ENCODE measurements around the gene TBX19. TPM values are rescaled to one million over a fixed set of nuclear protein-coding genes. Genes with fewer than 3 reads are reported as not detected.

Gene TBX19
- total RNA-seq (1 to 10 TPM; 2.2 to 4.7 (median 4.2) TPM), polyA plus RNA-seq (1 to 10 TPM; 1.7 to 3.4 (median 2.7) TPM)
- long read RNA-seq, donor 1, partial matches to known transcripts, result 0 of 2 reads
- long read RNA-seq, donor 1, other reads (novel, unspliced or antisense), result 0 of 2 reads
- long read RNA-seq, donor 2, result 0 reads

DNA sequence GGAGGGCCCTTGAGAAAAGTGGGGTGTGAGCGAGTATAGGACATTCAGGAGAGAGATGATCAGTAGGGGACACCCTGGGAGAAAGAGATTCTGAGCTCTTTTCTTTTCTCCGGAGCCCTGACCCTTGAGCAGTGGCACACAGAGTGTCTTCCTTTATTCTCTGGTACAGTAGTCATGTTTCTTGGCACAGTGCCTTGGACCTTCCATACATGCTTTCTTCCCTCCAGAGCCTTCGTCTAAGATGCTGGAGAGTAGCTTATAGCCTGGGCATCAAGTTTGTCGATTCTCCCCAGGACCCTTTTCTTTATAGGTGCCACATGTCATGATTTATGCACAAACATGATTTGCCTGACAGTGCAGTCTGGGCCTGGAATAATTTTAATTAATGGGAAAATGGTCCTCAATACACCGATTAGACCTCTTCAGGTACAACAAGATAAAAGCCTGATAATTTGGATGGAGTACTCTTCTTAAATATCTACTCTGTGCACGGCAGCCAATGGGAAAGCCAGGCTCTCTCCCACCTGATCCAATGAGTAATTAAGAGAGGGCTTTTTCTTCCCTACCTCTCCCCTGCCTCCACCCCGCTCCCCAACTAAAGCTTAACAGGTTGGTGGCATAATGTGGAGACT, at the start of gene TBX19:
TBX19 (plus strand) TSS at position 582 of the 632 bp plus-strand sequence. CDS start 214 bp downstream, outside the sequence.
- H3K4me3 ChIP-seq, result no peak within 1 kb of the TSS
- WGBS, 5 donors, result 90 to 94% (median 93%) methylated on average over 7 of the region's 7 CpGs
- DNase-seq, result no peak
- peaks cover 0 to 12% (median 4%) of the 10 kb centered on the region in 8 donors for H3K9me3 ChIP-seq
- H3K4me1 ChIP-seq, result no peaks in the 10 kb centered on the region
- H3K27me3 ChIP-seq (replicated peaks in 1 of 7), result no peaks in the 10 kb centered on the region
- intact Hi-C loops (cut with DNase I; ENCODE audit: low total_unique reads), result no loop called here
- H3K36me3 ChIP-seq, result peaks cover 0 to 10% (median 0%) of the 10 kb centered on the region in 6 donors
- TF ChIP-seq POLR2A (IDR thresholded peaks at IDR 0.05) (no peak), POLR2AphosphoS5 (IDR thresholded peaks at IDR 0.05) (no peak)
- TF ChIP-seq, protein P1, sequence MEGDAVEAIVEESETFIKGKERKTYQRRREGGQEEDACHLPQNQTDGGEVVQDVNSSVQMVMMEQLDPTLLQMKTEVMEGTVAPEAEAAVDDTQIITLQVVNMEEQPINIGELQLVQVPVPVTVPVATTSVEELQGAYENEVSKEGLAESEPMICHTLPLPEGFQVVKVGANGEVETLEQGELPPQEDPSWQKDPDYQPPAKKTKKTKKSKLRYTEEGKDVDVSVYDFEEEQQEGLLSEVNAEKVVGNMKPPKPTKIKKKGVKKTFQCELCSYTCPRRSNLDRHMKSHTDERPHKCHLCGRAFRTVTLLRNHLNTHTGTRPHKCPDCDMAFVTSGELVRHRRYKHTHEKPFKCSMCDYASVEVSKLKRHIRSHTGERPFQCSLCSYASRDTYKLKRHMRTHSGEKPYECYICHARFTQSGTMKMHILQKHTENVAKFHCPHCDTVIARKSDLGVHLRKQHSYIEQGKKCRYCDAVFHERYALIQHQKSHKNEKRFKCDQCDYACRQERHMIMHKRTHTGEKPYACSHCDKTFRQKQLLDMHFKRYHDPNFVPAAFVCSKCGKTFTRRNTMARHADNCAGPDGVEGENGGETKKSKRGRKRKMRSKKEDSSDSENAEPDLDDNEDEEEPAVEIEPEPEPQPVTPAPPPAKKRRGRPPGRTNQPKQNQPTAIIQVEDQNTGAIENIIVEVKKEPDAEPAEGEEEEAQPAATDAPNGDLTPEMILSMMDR (IDR thresholded peaks at IDR 0.05 in 8 of 11, conservative IDR thresholded peaks at IDR 0.05 in 3 of 11), result no peak
- H3K27ac ChIP-seq, result no peak within 1 kb of the TSS

- H3K27ac ChIP-seq, result peak overlapping the region in 4 of 8 donors; percentile 5 to 34 (median 12)
- no peaks in the 10 kb centered on the region for H3K27me3 ChIP-seq (replicated peaks in 1 of 7)
- TF ChIP-seq, protein P1 (IDR thresholded peaks at IDR 0.05 in 8 of 11, conservative IDR thresholded peaks at IDR 0.05 in 3 of 11), result peak in 10 of 11 experiments; percentile 10 to 59 (median 46)
- no peak for TF ChIP-seq POLR2A (IDR thresholded peaks at IDR 0.05)
- no peaks in the 10 kb centered on the region for H3K9me3 ChIP-seq
- H3K4me3 ChIP-seq, result no peak overlapping the region
- intact Hi-C loops (cut with DNase I; ENCODE audit: low total_unique reads), result no loop called here
- 72 to 88% (median 86%) methylated on average over 8 of the region's 8 CpGs for WGBS, 5 donors
- H3K36me3 ChIP-seq, result peaks cover 6 to 100% (median 74%) of the 10 kb centered on the region in 6 donors
- DNase-seq, result no peak
- peaks cover 6 to 61% (median 23%) of the 10 kb centered on the region in 6 donors for H3K4me1 ChIP-seq
Measured at GRCh38 chr1:168234846-168235547, 45.7 kb upstream of the TBX19 start.

DNA sequence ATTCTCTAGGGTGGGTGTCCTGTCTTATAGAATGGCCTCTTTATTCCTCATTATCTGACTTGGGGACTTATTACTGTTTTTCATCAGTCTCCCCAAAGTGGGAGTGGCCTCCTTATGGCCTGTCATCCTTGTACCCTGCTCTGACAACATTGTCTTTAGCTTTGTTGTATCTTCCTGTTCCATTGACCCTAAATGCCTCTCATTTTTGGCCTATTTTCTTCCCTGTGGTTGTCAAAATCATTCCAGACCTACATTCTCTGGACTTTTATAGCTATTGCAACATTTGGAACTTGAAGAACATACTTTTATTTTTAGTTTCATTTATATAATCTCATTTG, 45.2 kb upstream of the TBX19 start:
- Histone ChIP-seq H3K27me3 (replicated peaks in 1 of 7) (no peaks in the 10 kb centered on the region), H3K27ac (peak overlapping the region in 4 of 8 donors; percentile 5 to 34 (median 12)), H3K4me1 (peaks cover 6 to 56% (median 18%) of the 10 kb centered on the region in 6 donors), H3K4me3 (no peak overlapping the region), H3K9me3 (no peaks in the 10 kb centered on the region), H3K36me3 (peaks cover 6 to 100% (median 79%) of the 10 kb centered on the region in 6 donors)
- no peak for DNase-seq
- TF ChIP-seq POLR2AphosphoS5 (IDR thresholded peaks at IDR 0.05) (no peak), POLR2A (IDR thresholded peaks at IDR 0.05) (no peak)
- TF ChIP-seq, protein P1 (IDR thresholded peaks at IDR 0.05 in 8 of 11, conservative IDR thresholded peaks at IDR 0.05 in 3 of 11), result no peak
- intact Hi-C loops (cut with DNase I; ENCODE audit: low total_unique reads), result no loop called here

DNA sequence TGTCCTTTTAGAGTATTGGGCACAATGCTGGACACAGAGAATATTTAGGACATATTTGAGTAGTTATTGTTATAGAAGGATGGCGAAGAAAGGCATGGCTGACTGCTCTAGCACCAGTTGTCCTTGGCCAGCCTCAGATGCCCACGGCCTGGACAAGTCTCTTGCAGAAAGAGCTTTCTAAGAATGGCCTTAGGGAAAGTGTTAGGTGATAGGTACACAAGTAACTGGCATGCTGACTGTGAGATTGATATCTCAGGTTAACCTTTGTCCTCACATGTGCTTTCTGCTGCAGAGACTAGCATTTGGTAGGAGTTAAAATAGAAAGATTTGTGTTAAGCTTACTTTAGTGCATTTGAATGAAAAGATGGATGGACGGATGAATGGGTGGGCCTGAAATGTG, 44.7 kb upstream of the TBX19 start:
- Histone ChIP-seq H3K27ac (peak overlapping the region in 3 of 8 donors; percentile 10 to 34 (median 13)), H3K4me3 (no peak overlapping the region), H3K36me3 (peaks cover 6 to 100% (median 79%) of the 10 kb centered on the region in 6 donors), H3K9me3 (no peaks in the 10 kb centered on the region), H3K27me3 (replicated peaks in 1 of 7) (no peaks in the 10 kb centered on the region), H3K4me1 (peaks cover 4 to 51% (median 14%) of the 10 kb centered on the region in 6 donors)
- DNase-seq, result no peak
- 87 to 95% (median 93%) methylated on average over 3 of the region's 3 CpGs for WGBS, 5 donors
- intact Hi-C loops (cut with DNase I; ENCODE audit: low total_unique reads), result no loop called here
- TF ChIP-seq POLR2AphosphoS5 (IDR thresholded peaks at IDR 0.05), result no peak
- TF ChIP-seq POLR2A (IDR thresholded peaks at IDR 0.05), result no peak
- TF ChIP-seq, protein P1 (IDR thresholded peaks at IDR 0.05 in 8 of 11, conservative IDR thresholded peaks at IDR 0.05 in 3 of 11), result no peak
